Naive B cell (primary cell): ENCODE measurements around the gene ASB1. TPM values are rescaled to one million over a fixed set of nuclear protein-coding genes. Genes with fewer than 3 reads are reported as not detected.

ENCODE experiments used
- ATAC-seq, 2 donors: fragments of 150-1000 bp; cut with Tn5 transposase; 2 replicates each; pipeline ENCODE4 v1.10.0; 2021; ENCODE audit warnings: low read depth in 2 of 2, mild to moderate bottlenecking in 2 of 2, moderate library complexity in 2 of 2
- DNase-seq: peaks from one replicate; pipeline ENCODE4 v3.0.0; 2022
- H3K27ac Mint-ChIP-seq, 6 donors: one replicate each; pipeline ENCODE4 v1.8.0; 2020 to 2022; ENCODE audit warnings: mild to moderate bottlenecking in 6 of 6, mixed read lengths in 6 of 6, moderate library complexity in 5 of 6, inconsistent platforms in 2 of 6
- H3K27me3 Mint-ChIP-seq, 3 donors: one replicate each; pipeline ENCODE4 v1.8.0; 2021 to 2022; ENCODE audit warnings: mixed read lengths in 3 of 3, mild to moderate bottlenecking in 1 of 3
- H3K36me3 Mint-ChIP-seq, 2 donors: one replicate each; pipeline ENCODE4 v1.8.0; 2020 to 2022; ENCODE audit warnings: mixed read lengths in 2 of 2, inconsistent platforms in 1 of 2, mild to moderate bottlenecking in 1 of 2
- H3K4me1 Mint-ChIP-seq, 3 donors: one replicate each; pipeline ENCODE4 v1.8.0; 2020 to 2022; ENCODE audit warnings: mixed read lengths in 3 of 3, inconsistent platforms in 1 of 3, mild to moderate bottlenecking in 1 of 3, moderate library complexity in 1 of 3
- H3K4me3 Mint-ChIP-seq, 8 donors: one replicate each; pipeline ENCODE4 v1.8.0; 2020 to 2022; ENCODE audit warnings: mild to moderate bottlenecking in 8 of 8, mixed read lengths in 8 of 8, moderate library complexity in 8 of 8, inconsistent platforms in 2 of 8
- H3K9me3 Mint-ChIP-seq, 7 donors: one replicate each; pipeline ENCODE4 v1.8.0; 2020 to 2022; ENCODE audit warnings: mixed read lengths in 7 of 7, mild to moderate bottlenecking in 5 of 7, inconsistent platforms in 2 of 7, moderate library complexity in 1 of 7
- polyA plus RNA-seq, 6 donors: library from polyadenylated mRNA; unstranded; fragments of 300-500 nt; fragmentation: Illumina TruSeq; gene quantifications; one replicate each; pipeline ENCODE4 v1.2.3, GENCODE V29; 2021; ENCODE audit warnings: low read depth in 6 of 6

The ASB1 gene
- polyA plus RNA-seq, 6 donors from 2014 or later = 17.4 to 43.8 (median 24.2) TPM

- no peak for ATAC-seq
- Mint-ChIP-seq H3K36me3 (peaks cover 0 to 5% of the 10 kb centered on the region in 2 donors), H3K4me1 (peaks cover 5 to 6% (median 6%) of the 10 kb centered on the region in 3 donors), H3K27me3 (peaks cover 0 to 6% (median 5%) of the 10 kb centered on the region in 3 donors), H3K27ac (no peak overlapping the region), H3K4me3 (peak overlapping the region in 1 of 8 donors; percentile 38), H3K9me3 (peaks cover 0 to under 1% (median 0%) of the 10 kb centered on the region in 7 donors)
- no peak for DNase-seq
Observed at GRCh38 chr2:238422285-238422684, 4.4 kb upstream of the ASB1 start.

DNA sequence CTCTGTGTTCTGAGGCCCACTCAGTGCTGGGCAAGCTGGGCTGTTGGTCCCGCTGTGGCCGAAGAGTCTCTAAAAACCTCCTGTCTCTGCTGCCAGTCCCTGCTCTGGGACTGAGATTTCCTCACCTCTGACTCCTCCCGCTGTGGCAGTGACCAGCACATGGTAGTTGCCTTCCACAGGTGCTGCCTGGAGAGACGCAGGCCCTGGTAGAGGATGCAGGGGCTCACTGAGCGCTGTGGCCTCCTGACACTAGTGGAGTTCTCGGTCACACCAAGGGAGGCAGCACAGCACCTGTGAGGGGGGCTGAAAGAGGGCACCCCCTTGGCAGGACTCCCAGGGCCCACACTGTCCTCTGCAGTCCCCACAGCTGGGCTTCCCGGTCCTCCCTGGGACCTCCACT lies 3.8 kb upstream of the ASB1 start:
- no peak overlapping the region for H3K4me3 Mint-ChIP-seq
- H3K27ac Mint-ChIP-seq = no peak overlapping the region
- peaks cover 0 to 6% (median 5%) of the 10 kb centered on the region in 3 donors for H3K27me3 Mint-ChIP-seq
- peaks cover 0 to 5% of the 10 kb centered on the region in 2 donors for H3K36me3 Mint-ChIP-seq
- H3K9me3 Mint-ChIP-seq = no peaks in the 10 kb centered on the region
- ATAC-seq (no peak), DNase-seq (no peak)
- H3K4me1 Mint-ChIP-seq = peaks cover 11 to 12% (median 12%) of the 10 kb centered on the region in 3 donors

GRCh38 chr2:238423561-238424312 lies 3.0 kb upstream of the ASB1 start:
- DNase-seq = no peak
- no peaks in the 10 kb centered on the region for H3K36me3 Mint-ChIP-seq
- H3K9me3 Mint-ChIP-seq = no peaks in the 10 kb centered on the region
- no peak overlapping the region for H3K27ac Mint-ChIP-seq
- peaks cover 18 to 20% (median 19%) of the 10 kb centered on the region in 3 donors for H3K4me1 Mint-ChIP-seq
- H3K27me3 Mint-ChIP-seq = no peaks in the 10 kb centered on the region
- peak overlapping the region in 4 of 8 donors; percentile 3 to 83 (median 68) for H3K4me3 Mint-ChIP-seq
- no peak for ATAC-seq

DNA sequence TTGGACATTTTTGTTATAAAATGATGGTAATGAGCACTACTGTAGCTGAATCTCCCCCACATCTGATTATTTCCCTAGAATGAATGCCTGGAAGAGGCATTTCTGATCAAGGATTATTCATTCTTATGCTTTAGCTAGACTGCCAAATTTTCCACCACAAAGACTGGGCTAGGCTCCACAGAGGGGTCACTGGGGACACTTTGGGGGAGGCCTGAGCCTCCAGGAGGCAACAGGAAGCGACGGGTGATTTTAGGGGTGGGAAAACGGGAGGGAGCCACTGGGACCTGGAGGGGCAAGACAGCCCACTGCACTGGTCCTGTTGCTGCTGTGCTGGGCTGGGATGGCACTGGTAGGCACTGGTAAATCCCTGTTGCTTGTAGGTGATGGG lies 2.4 kb upstream of the ASB1 start:
- peak overlapping the region in 1 of 6 donors; percentile 84 for H3K27ac Mint-ChIP-seq
- no peaks in the 10 kb centered on the region for H3K36me3 Mint-ChIP-seq
- no peaks in the 10 kb centered on the region for H3K27me3 Mint-ChIP-seq
- DNase-seq (no peak), ATAC-seq (no peak)
- H3K9me3 Mint-ChIP-seq = no peaks in the 10 kb centered on the region
- H3K4me3 Mint-ChIP-seq = peak overlapping the region in 7 of 8 donors; percentile 3 to 83 (median 76)
- peaks cover 20 to 26% (median 25%) of the 10 kb centered on the region in 3 donors for H3K4me1 Mint-ChIP-seq

DNA sequence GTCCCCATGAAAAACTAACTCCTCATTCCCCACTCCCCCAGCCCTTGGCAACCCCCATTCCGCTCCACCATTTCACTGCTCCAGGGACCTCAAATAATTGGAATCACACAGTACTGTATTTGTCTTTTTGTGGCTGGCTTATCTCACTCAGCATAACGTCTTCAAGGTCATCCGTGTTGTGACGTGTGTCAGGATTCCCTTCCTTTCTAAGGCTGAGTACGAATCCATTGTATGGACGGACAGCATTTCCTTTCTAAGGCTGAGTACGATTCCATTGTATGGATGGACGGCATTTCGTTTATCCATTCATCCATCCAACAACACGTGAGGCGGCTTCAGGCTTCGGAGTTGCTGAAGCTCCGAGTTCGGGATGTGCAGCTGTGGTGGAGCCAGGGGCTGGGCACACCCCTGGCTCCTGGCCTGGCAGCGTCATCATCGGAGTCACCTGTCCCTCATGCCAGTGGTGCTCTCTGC lies 1.2 kb upstream of the ASB1 start:
- no peaks in the 10 kb centered on the region for H3K9me3 Mint-ChIP-seq
- H3K27ac Mint-ChIP-seq = peak overlapping the region in 3 of 6 donors; percentile 16 to 97 (median 82)
- H3K27me3 Mint-ChIP-seq = no peaks in the 10 kb centered on the region
- H3K4me3 Mint-ChIP-seq = peak overlapping the region in 7 of 8 donors; percentile 24 to 86 (median 78)
- peaks cover 0 to 6% of the 10 kb centered on the region in 2 donors for H3K36me3 Mint-ChIP-seq
- DNase-seq (no peak), ATAC-seq (no peak)
- peaks cover 27 to 35% (median 33%) of the 10 kb centered on the region in 3 donors for H3K4me1 Mint-ChIP-seq

DNA sequence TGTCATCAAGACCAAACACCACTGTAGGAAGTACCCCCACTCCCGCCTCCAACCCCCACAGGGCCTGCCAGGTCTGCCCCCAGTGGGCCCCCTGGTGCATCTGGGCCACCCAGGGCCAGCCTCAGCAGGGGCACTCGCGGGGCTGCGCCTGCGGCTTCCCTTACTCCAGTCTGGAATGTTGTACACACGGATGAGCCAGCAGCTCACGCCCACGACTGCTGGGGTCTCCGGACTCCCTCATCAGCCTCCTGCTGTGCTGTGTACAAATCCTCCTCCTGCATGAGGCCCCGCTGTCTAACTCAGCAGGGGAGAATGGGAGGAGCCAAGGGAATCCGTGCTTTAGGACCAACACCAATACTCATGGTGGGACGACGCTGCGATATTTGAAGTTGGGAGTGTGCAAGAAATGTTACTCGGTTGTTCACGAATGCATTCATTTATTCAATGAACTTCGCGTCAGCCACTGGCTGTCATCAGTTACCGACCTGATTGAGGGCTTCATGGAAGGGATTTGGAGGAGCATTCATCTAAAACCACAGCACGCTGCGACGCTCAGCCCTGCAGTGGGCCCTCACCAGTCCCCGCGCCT lies 654 bp upstream of the ASB1 start:
- Mint-ChIP-seq H3K27ac (peak overlapping the region; percentile 63 to 98 (median 94)), H3K4me1 (peaks cover 29 to 39% (median 36%) of the 10 kb centered on the region in 3 donors), H3K4me3 (peak overlapping the region; percentile 86 to 95 (median 90)), H3K9me3 (no peaks in the 10 kb centered on the region), H3K27me3 (no peaks in the 10 kb centered on the region), H3K36me3 (peaks cover 0 to 8% of the 10 kb centered on the region in 2 donors)
- peak; percentile 3 for DNase-seq
- ATAC-seq = peak in 1 of 2 donors; percentile 35

- DNase-seq = peak; percentile 4
- H3K36me3 Mint-ChIP-seq = peaks cover 0 to 8% of the 10 kb centered on the region in 2 donors
- no peak for ATAC-seq
- H3K9me3 Mint-ChIP-seq = no peaks in the 10 kb centered on the region
- peak overlapping the region; percentile 82 to 96 (median 92) for H3K27ac Mint-ChIP-seq
- H3K27me3 Mint-ChIP-seq = no peaks in the 10 kb centered on the region
- peaks cover 38 to 45% (median 42%) of the 10 kb centered on the region in 3 donors for H3K4me1 Mint-ChIP-seq
- H3K4me3 Mint-ChIP-seq = peak overlapping the region; percentile 87 to 95 (median 94)
Observed at GRCh38 chr2:238427435-238428162, 872 bp downstream of the ASB1 start.

DNA sequence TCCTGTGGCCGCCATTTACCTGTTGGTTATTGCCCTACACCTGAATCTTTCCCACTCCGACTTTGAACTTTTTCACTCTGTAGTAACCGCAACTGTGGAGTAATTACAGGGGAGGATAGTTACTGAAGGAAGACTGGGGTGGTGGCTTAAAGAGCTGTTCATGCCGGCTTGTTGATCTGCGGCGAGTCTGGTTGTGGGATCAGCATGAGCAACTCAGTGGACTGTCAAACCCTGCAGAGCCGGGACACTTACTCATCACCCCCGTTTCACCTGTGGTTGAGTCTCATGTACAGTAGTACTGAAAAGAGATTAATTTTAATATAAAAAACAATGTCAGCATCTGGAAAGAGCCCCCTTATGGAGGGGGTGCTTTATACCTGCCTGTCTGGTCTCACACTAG lies 2.1 kb downstream of the ASB1 start:
- H3K4me1 Mint-ChIP-seq = peaks cover 38 to 55% (median 43%) of the 10 kb centered on the region in 3 donors
- peak overlapping the region in 6 of 8 donors; percentile 22 to 95 (median 60) for H3K4me3 Mint-ChIP-seq
- no peaks in the 10 kb centered on the region for H3K9me3 Mint-ChIP-seq
- DNase-seq (no peak), ATAC-seq (no peak)
- peak overlapping the region in 5 of 6 donors; percentile 32 to 90 (median 54) for H3K27ac Mint-ChIP-seq
- peaks cover 0 to 10% of the 10 kb centered on the region in 2 donors for H3K36me3 Mint-ChIP-seq
- no peaks in the 10 kb centered on the region for H3K27me3 Mint-ChIP-seq

DNA sequence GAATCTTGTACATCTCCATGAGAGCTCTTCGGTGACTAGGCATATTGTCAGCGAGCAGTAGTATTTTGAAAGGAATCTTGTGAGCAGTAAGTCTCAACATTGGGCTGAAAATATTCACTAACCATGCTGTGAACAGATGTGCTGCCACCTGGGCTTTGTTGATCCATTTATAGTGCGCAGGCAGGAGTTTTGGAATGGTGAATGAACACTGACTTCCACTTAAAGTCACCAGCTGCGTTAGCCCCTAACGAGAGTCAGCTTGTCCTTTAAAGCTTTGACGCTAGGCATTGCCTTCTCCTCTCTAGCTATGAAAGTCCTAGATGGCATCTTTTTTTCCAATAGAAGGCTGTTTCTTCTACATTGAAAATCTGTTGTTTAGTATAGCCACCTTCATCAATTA lies 4.1 kb downstream of the ASB1 start:
- Mint-ChIP-seq H3K27me3 (no peaks in the 10 kb centered on the region), H3K27ac (peak overlapping the region in 1 of 6 donors; percentile 46), H3K9me3 (no peaks in the 10 kb centered on the region), H3K4me1 (peaks cover 42 to 60% (median 48%) of the 10 kb centered on the region in 3 donors), H3K36me3 (peaks cover 0 to 16% of the 10 kb centered on the region in 2 donors), H3K4me3 (peak overlapping the region in 1 of 8 donors; percentile 95)
- DNase-seq = no peak
- no peak for ATAC-seq

- H3K27ac Mint-ChIP-seq = peak overlapping the region in 3 of 6 donors; percentile 40 to 72 (median 51)
- peaks cover 4 to 16% of the 10 kb centered on the region in 2 donors for H3K36me3 Mint-ChIP-seq
- H3K4me3 Mint-ChIP-seq = peak overlapping the region in 1 of 8 donors; percentile 95
Observed at GRCh38 chr2:238431456-238431855, 4.7 kb downstream of the ASB1 start.

GRCh38 chr2:238433300-238433915 lies 6.7 kb downstream of the ASB1 start:
- DNase-seq (no peak), ATAC-seq (no peak)
- Mint-ChIP-seq H3K27me3 (no peaks in the 10 kb centered on the region), H3K4me1 (peaks cover 31 to 51% (median 36%) of the 10 kb centered on the region in 3 donors), H3K27ac (peak overlapping the region in 1 of 6 donors; percentile 54), H3K4me3 (no peak overlapping the region), H3K9me3 (no peaks in the 10 kb centered on the region), H3K36me3 (peaks cover 10 to 16% of the 10 kb centered on the region in 2 donors)

More at GRCh38 chr2:238431456-238431855, 4.7 kb downstream of the ASB1 start:
- no peak for ATAC-seq
- DNase-seq = no peak
- H3K9me3 Mint-ChIP-seq = no peaks in the 10 kb centered on the region
- no peaks in the 10 kb centered on the region for H3K27me3 Mint-ChIP-seq
- peaks cover 40 to 56% (median 45%) of the 10 kb centered on the region in 3 donors for H3K4me1 Mint-ChIP-seq

DNA sequence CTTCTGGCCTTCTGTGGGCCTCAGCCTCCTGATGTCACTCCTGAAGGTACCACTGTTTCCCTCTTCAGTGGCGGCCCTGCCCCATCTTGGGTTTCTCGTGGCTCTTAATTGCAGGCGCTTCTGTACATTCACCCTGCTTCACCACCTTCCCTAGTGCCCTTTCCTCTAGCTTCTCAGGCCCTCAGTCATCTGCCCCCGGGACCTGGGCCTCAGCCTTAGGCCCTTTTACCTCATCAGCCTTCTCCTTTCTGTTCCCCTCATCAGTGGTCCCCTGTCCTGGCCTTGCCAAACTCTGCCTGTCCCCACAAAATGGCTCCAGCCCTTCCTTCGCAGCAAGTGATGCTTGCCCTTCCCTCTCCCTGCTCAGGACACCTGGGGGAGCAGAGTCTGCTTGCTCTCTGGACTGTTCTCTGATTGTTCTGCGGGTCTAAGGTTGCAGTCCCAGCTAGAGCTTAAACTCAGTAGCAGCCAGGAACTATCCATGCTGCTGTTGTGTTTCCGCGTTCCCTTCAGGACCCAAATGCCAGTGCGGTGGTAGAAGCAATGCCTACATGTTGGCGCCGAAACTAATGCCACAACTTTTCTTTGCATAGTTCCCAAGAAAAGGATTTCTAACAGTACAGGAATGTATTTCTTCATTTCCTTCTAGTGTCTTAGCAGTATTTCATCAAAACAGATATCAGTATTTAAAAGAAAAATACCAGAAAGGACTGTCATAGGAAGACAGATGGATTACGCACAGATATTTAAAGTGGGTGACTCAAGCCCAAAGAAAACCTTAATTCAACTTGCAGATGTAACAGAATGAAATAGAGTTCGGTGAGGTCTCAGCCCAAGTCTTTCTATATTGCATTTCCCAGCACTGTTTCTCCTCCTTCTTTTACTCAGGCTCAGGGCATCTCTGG lies 7.5 kb downstream of the ASB1 start:
- Mint-ChIP-seq H3K36me3 (peaks cover 10 to 16% of the 10 kb centered on the region in 2 donors), H3K4me3 (no peak overlapping the region), H3K4me1 (peaks cover 29 to 48% (median 31%) of the 10 kb centered on the region in 3 donors), H3K9me3 (no peaks in the 10 kb centered on the region), H3K27me3 (no peaks in the 10 kb centered on the region), H3K27ac (peak overlapping the region in 1 of 6 donors; percentile 85)
- no peak for ATAC-seq
- DNase-seq = no peak
